Measurements from ENCODE around the gene TNS3. TPM values are rescaled to one million over a fixed set of nuclear protein-coding genes. Genes with fewer than 3 reads are reported as not detected.

The TNS3 gene
- total RNA-seq, 1 donor from 2014 or later = 30.3 TPM

DNA sequence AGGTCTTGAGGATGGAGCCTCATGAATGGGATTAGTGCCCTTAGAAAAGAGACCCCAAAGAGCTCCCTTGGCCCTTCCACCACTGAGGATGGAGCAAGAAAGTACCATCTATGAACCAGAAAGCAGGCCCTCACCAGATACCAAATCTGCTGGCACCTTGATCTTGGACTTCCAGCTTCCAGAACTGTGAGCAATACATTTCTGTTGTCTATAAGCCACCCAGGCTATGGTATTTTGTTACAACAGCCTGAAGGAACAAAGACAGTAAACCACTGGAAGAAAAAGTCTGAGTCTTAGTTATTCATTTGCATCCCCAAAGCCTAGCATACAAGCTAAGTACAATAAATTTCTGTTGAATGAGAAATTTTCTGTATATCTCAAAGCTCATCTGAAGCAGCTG is 37.9 kb upstream of the TNS3 start:
- no peak overlapping the region for H3K27ac Mint-ChIP-seq
- H3K4me1 Mint-ChIP-seq = peaks cover 38% of the 10 kb centered on the region
- POLR2A ChIA-PET = no interaction called here

DNA sequence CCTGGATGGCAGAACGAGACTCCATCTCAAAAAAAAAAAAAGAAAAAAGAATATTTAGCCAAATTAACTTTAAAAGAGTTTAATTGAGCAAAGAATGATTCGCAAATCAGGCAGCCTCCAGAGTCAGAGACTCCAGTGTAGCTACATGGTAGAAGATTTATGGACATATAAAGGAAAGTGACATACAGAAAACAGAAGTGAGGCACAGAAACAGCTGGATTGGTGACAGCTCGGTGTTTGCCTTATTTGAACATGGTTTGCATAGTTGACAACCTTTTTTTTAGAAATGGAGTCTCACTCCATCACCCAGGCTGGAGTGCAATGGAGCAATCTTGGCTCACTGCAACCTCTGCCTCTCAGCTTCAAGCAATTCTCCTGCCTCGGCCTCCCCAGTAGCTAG is 35.2 kb upstream of the TNS3 start:
- TF ChIP-seq, protein P1, sequence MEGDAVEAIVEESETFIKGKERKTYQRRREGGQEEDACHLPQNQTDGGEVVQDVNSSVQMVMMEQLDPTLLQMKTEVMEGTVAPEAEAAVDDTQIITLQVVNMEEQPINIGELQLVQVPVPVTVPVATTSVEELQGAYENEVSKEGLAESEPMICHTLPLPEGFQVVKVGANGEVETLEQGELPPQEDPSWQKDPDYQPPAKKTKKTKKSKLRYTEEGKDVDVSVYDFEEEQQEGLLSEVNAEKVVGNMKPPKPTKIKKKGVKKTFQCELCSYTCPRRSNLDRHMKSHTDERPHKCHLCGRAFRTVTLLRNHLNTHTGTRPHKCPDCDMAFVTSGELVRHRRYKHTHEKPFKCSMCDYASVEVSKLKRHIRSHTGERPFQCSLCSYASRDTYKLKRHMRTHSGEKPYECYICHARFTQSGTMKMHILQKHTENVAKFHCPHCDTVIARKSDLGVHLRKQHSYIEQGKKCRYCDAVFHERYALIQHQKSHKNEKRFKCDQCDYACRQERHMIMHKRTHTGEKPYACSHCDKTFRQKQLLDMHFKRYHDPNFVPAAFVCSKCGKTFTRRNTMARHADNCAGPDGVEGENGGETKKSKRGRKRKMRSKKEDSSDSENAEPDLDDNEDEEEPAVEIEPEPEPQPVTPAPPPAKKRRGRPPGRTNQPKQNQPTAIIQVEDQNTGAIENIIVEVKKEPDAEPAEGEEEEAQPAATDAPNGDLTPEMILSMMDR (IDR thresholded peaks at IDR 0.05) = no peak
- no peaks in the 10 kb centered on the region for H3K27me3 Mint-ChIP-seq
- no peaks in the 10 kb centered on the region for H3K9me3 Mint-ChIP-seq
- intact Hi-C loops (cut with micrococcal nuclease) = no loop called here
- ATAC-seq (ENCODE audit: low read depth) = no peak
- DNase-seq = no peak
- POLR2A ChIA-PET = interaction anchor here (0.7 kb wide), 1 partner anchor 42 kb away, joined by 3 read pairs; no protein-coding TSS in a partner anchor
- peaks cover 17% of the 10 kb centered on the region for H3K4me1 Mint-ChIP-seq
- H3K4me3 Mint-ChIP-seq = no peak overlapping the region
- no peak overlapping the region for H3K27ac Mint-ChIP-seq
- H3K36me3 Mint-ChIP-seq (ENCODE audit: low read depth) = no peaks in the 10 kb centered on the region
- CTCF ChIA-PET = no interaction called here

More for the DNA sequence above, 37.9 kb upstream of the TNS3 start:
- H3K9me3 Mint-ChIP-seq = no peaks in the 10 kb centered on the region
- intact Hi-C loops (cut with micrococcal nuclease) = no loop called here
- H3K36me3 Mint-ChIP-seq (ENCODE audit: low read depth) = no peaks in the 10 kb centered on the region
- H3K27me3 Mint-ChIP-seq = no peaks in the 10 kb centered on the region
- no peak overlapping the region for H3K4me3 Mint-ChIP-seq
- DNase-seq = no peak
- no peak for ATAC-seq (ENCODE audit: low read depth)
- CTCF ChIA-PET = no interaction called here
- TF ChIP-seq, protein P1 (IDR thresholded peaks at IDR 0.05) = no peak

DNA sequence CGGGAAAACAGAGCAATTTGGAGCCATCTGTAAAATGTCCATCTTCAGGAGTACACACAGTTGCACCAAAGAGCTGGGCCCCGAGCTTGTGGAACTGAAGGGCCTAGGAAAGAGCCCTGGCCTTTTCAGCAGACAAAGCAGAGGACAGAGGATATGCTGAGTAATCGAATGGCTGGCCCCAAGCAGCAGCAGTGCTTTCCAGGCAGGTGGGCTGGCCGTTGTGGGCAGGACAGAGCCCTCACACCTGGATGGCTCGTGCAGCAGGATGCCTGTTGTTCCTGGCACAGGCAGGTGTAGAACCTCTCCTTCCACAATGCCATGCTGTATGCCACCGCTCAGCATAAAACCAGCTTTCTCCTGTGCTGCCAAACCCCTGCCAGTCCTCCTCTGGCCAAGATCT is 32.5 kb upstream of the TNS3 start:
- Mint-ChIP-seq H3K4me1 (no peaks in the 10 kb centered on the region), H3K9me3 (no peaks in the 10 kb centered on the region), H3K4me3 (no peak overlapping the region), H3K27me3 (no peaks in the 10 kb centered on the region), H3K27ac (no peak overlapping the region), H3K36me3 (ENCODE audit: low read depth) (no peaks in the 10 kb centered on the region)
- DNase-seq = no peak
- ATAC-seq (ENCODE audit: low read depth) = no peak
- TF ChIP-seq, protein P1 (IDR thresholded peaks at IDR 0.05) = no peak
- intact Hi-C loops (cut with micrococcal nuclease) = no loop called here
- POLR2A ChIA-PET = interaction anchor here (0.6 kb wide), 1 partner anchor 323 kb away, joined by 9 read pairs; no protein-coding TSS in a partner anchor
- CTCF ChIA-PET = no interaction called here

DNA sequence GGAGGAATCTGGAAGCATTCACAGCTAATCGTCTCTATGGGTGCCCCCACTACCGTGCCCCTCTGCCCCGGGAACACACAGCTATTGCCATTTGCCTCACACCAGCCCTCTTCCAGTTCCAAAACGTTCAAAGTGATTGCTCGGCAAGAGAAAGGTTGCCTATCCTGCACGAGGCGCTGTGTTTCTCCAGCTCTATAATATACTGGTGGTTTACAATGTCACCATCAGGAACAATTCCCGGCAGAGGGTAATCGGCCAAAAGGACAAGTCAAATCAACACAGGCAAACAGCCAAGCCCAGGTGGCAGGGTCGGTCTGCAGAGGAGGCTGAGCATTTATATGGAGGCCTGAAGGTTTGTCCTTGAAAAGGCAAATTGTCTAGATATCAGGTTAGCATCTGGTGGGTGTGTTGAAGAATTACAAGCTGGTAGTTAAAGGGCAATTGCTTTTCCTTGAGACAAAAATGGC is 29.2 kb upstream of the TNS3 start:
- H3K27ac Mint-ChIP-seq = no peak overlapping the region
- H3K36me3 Mint-ChIP-seq (ENCODE audit: low read depth) = no peaks in the 10 kb centered on the region
- TF ChIP-seq, protein P1 (IDR thresholded peaks at IDR 0.05) = no peak
- DNase-seq = no peak
- H3K27me3 Mint-ChIP-seq = no peaks in the 10 kb centered on the region
- CTCF ChIA-PET = no interaction called here
- no peaks in the 10 kb centered on the region for H3K9me3 Mint-ChIP-seq
- POLR2A ChIA-PET = no interaction called here
- no peak overlapping the region for H3K4me3 Mint-ChIP-seq
- ATAC-seq (ENCODE audit: low read depth) = no peak
- H3K4me1 Mint-ChIP-seq = no peaks in the 10 kb centered on the region
- intact Hi-C loops (cut with micrococcal nuclease) = no loop called here

DNA sequence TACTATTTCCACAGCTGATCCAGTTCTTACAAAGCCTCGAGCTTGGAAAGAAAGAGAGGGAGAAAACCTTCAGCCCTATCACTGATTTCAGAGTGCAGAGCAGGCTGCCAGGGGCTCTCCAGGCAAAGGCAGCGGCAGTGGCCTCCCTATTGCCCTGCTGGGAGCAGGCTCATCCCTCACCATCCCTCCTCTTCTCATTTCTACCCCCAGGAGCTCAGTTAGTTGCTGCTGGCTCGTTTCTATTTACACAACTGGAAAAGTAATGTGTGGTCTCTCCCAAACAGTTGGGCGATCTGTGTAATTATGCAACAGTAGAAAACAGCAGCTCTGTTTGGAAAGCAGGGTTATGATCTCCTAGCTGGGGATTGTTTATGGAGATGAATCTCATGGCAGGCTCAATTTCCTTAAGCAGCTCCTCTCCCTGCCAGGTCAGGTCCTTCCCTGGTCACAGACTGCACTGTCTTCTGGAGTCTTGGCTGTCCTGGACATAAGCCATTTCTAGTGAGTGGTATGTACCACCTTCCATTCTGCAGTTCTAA is 28.7 kb upstream of the TNS3 start:
- ATAC-seq (ENCODE audit: low read depth) (no peak), DNase-seq (no peak)
- ChIA-PET POLR2A (interaction anchor here (0.7 kb wide), 1 partner anchor 17 kb away, joined by 4 read pairs; no protein-coding TSS in a partner anchor), CTCF (no interaction called here)
- intact Hi-C loops (cut with micrococcal nuclease) = no loop called here
- no peak overlapping the region for H3K4me3 Mint-ChIP-seq
- no peaks in the 10 kb centered on the region for H3K27me3 Mint-ChIP-seq
- TF ChIP-seq, protein P1 (IDR thresholded peaks at IDR 0.05) = no peak
- H3K36me3 Mint-ChIP-seq (ENCODE audit: low read depth) = no peaks in the 10 kb centered on the region
- H3K9me3 Mint-ChIP-seq = no peaks in the 10 kb centered on the region
- no peak overlapping the region for H3K27ac Mint-ChIP-seq
- no peaks in the 10 kb centered on the region for H3K4me1 Mint-ChIP-seq

Data from activated B cell treated with CpG ODN at 0.5 μM for 24 hours (primary cell).